Lung (tissue), 12 donors: ENCODE results near the gene IGFN1. TPM values are rescaled to one million over a fixed set of nuclear protein-coding genes. Genes with fewer than 3 reads are reported as not detected.

ENCODE experiments used
- ATAC-seq: fragments of 200-7000 bp; cut with Tn5 transposase; one replicate; pipeline ENCODE4 v1.9.1; 2020; ENCODE audit warnings: moderate number of reproducible peaks; ENCODE audit not compliant: insufficient read depth, low FRiP score
- DNase-seq, 3 donors: peaks; one replicate each; pipeline ENCODE4 v3.0.0-alpha.2; 2013 to 2017
- H3K27ac ChIP-seq, 2 donors: one replicate each; pipeline ENCODE4 v1.5.1; 2013; ENCODE audit warnings: mild to moderate bottlenecking in 2 of 2, moderate library complexity in 2 of 2, control low read depth in 1 of 2, inconsistent platforms in 1 of 2, low read depth in 1 of 2, low read length in 1 of 2
- H3K27me3 ChIP-seq, 3 donors: one replicate each; pipeline ENCODE4 v1.5.1; 2013; ENCODE audit warnings: low read length in 2 of 3; ENCODE audit not compliant: control insufficient read depth in 3 of 3, insufficient read depth in 3 of 3
- H3K36me3 ChIP-seq, 4 donors: one replicate each; pipeline ENCODE4 v1.5.1; 2013; ENCODE audit warnings: low read length in 4 of 4, mild to moderate bottlenecking in 1 of 4, moderate library complexity in 1 of 4; ENCODE audit not compliant: control insufficient read depth in 4 of 4, insufficient read depth in 4 of 4
- H3K4me1 ChIP-seq, 5 donors: one replicate each; pipeline ENCODE4 v1.5.1; 2013; ENCODE audit warnings: low read length in 5 of 5, mild to moderate bottlenecking in 2 of 5, moderate library complexity in 1 of 5; ENCODE audit not compliant: control insufficient read depth in 5 of 5, insufficient read depth in 5 of 5
- H3K4me3 ChIP-seq: one replicate; pipeline ENCODE4 v1.5.1; 2013; ENCODE audit warnings: mild to moderate bottlenecking, control low read depth, moderate library complexity
- H3K9ac ChIP-seq, 2 donors: one replicate each; pipeline ENCODE4 v1.5.1; 2013; ENCODE audit warnings: low read length in 2 of 2, control low read depth in 1 of 2; ENCODE audit not compliant: insufficient read depth in 1 of 2
- H3K9me3 ChIP-seq, 4 donors: one replicate each; pipeline ENCODE4 v1.5.1; 2013; ENCODE audit warnings: low read length in 3 of 4, mild to moderate bottlenecking in 1 of 4, moderate library complexity in 1 of 4; ENCODE audit not compliant: control insufficient read depth in 4 of 4, insufficient read depth in 3 of 4
- CTCF ChIP-seq: IDR thresholded peaks from 2 replicates; pipeline ENCODE4 v1.5.1; 2012; ENCODE audit warnings: mild to moderate bottlenecking; ENCODE audit errors: control extremely low read depth, extremely low read depth
- WGBS, 2 donors: extraction: QIAGEN DNeasy Blood & Tissue Kit; methylation state at CpG; one replicate each; pipeline ENCODE4 v1.1.7; 2013; 5-methylcytosine and 5-hydroxymethylcytosine counted together
- polyA plus RNA-seq, 2 donors: library from polyadenylated mRNA; stranded (reverse); fragments of 200-250 nt; gene quantifications; one replicate each; pipeline ENCODE4 v1.2.1, GENCODE V29; 2013
- total RNA-seq, 2 donors: library from RNA; depleted of rRNA in 1 of 2; stranded (reverse); fragments of >200 nt in 1 of 2; gene quantifications; one replicate each; pipeline ENCODE4 v1.2.1, GENCODE V29; 2014 to 2021
- donor health status: control.
- donor health status: control.
- donor health status: Bipolar disorder and iron deficiency.
- donor health status: healthy.
- donor health status: DM: yes; HTN: yes; CAD: no.

IGFN1 gene
- total and polyA plus RNA-seq, 4 donors = 0.25 to 3.6 (median 1.5) TPM

- H3K36me3 ChIP-seq = no peaks in the 10 kb centered on the region
- H3K27me3 ChIP-seq = no peaks in the 10 kb centered on the region
- no peak overlapping the region for H3K9ac ChIP-seq
- H3K9me3 ChIP-seq = no peaks in the 10 kb centered on the region
- H3K4me1 ChIP-seq = peaks cover 0 to 6% (median 0%) of the 10 kb centered on the region in 5 donors
- DNase-seq = no peak
- no peak overlapping the region for H3K4me3 ChIP-seq
- H3K27ac ChIP-seq = no peak overlapping the region
- WGBS, 2 donors = 73 to 79% methylated on average over 11 of the region's 11 CpGs
- ATAC-seq = no peak
- no peak for TF ChIP-seq CTCF
Measured at GRCh38 chr1:201251851-201252430, 61.3 kb downstream of the IGFN1 start.

- WGBS, 2 donors = 83 to 93% methylated on average over 6 of the region's 6 CpGs
- Histone ChIP-seq H3K4me1 (peaks cover 0 to 6% (median 0%) of the 10 kb centered on the region in 5 donors), H3K9me3 (peaks cover 0 to under 1% (median 0%) of the 10 kb centered on the region in 4 donors), H3K36me3 (no peaks in the 10 kb centered on the region), H3K9ac (no peak overlapping the region), H3K4me3 (no peak overlapping the region), H3K27ac (no peak overlapping the region), H3K27me3 (no peaks in the 10 kb centered on the region)
- ATAC-seq (no peak), DNase-seq (no peak)
- TF ChIP-seq CTCF = no peak
Measured at GRCh38 chr1:201252944-201253371, 62.3 kb downstream of the IGFN1 start.

DNA sequence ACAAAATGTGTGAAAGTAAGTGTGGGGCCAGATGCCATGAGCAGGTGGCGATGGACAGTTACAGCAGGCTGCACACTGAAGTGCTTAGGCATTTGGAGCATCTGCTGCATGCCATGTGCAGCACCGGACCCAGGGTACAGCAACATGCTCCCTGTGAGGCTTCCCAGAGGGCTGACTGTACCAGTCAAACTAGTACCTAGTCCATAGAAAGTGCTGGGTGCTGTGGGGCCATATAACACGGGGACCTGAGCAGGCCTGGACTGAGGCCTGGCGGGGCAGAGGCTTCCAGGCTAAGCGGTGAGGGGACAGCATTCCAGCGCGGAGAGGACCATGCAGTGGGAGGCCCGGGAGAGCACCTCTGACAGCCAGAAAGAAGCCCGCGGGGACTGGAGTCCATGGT lies 62.8 kb downstream of the IGFN1 start:
- ATAC-seq = no peak
- Histone ChIP-seq H3K27ac (no peak overlapping the region), H3K4me3 (no peak overlapping the region), H3K9me3 (peaks cover 0 to 2% (median 0%) of the 10 kb centered on the region in 4 donors), H3K9ac (no peak overlapping the region), H3K4me1 (peaks cover 0 to 6% (median 0%) of the 10 kb centered on the region in 5 donors), H3K27me3 (no peaks in the 10 kb centered on the region), H3K36me3 (no peaks in the 10 kb centered on the region)
- TF ChIP-seq CTCF = no peak
- WGBS, 2 donors = 87 to 89% methylated on average over 10 of the region's 10 CpGs
- DNase-seq = no peak
